Tibial nerve (tissue), 4 donors: ENCODE measurements around the gene IL11RA. TPM values are rescaled to one million over a fixed set of nuclear protein-coding genes. Genes with fewer than 3 reads are reported as not detected.
A peak's percentile ranks its signal among the peaks of the same experiment; 100 is the strongest.

Experiments
- DNase-seq, 2 donors: peaks; one replicate each; pipeline ENCODE4 v3.0.0-alpha.2; 2019; ENCODE audit warnings: low spot score in 2 of 2
- H3K27ac ChIP-seq, 4 donors: fragments of 200-600 bp; sonication (generic) in 3 of 4; one replicate each; pipeline ENCODE4 v1.5.1; 2017 to 2019; ENCODE audit warnings: mild to moderate bottlenecking in 1 of 4
- H3K27me3 ChIP-seq, 2 donors: fragments of 200-600 bp; sonication (generic) in 1 of 2; one replicate each; pipeline versions ENCODE4 v1.5.1 to v1.6.0; 2017 to 2019
- H3K36me3 ChIP-seq, 3 donors: fragments of 200-600 bp; sonication (generic); one replicate each; pipeline ENCODE4 v1.5.1; 2018 to 2019
- H3K4me1 ChIP-seq, 4 donors: fragments of 200-600 bp; sonication (generic) in 3 of 4; one replicate each; pipeline ENCODE4 v1.5.1; 2017 to 2019
- H3K4me3 ChIP-seq, 4 donors: fragments of 200-600 bp; sonication (generic) in 3 of 4; one replicate each; pipeline ENCODE4 v1.5.1; 2017 to 2019; ENCODE audit warnings: mild to moderate bottlenecking in 1 of 4, moderate library complexity in 1 of 4
- H3K9me3 ChIP-seq, 4 donors: fragments of 200-600 bp; sonication (generic) in 3 of 4; one replicate each; pipeline ENCODE4 v1.5.1; 2017 to 2019
- EP300 ChIP-seq, 2 donors: sonication (generic); formaldehyde crosslinking; IDR thresholded peaks; one replicate each; pipeline ENCODE4 v1.6.1; 2017; ENCODE audit warnings: antibody characterized with exemption in 2 of 2, mild to moderate bottlenecking in 1 of 2
- POLR2A ChIP-seq, 2 donors: fragments of 450-650 bp; IDR thresholded peaks; one replicate each; pipeline ENCODE4 v1.6.1; 2017; ENCODE audit warnings: antibody characterized with exemption in 2 of 2, mild to moderate bottlenecking in 2 of 2, moderate library complexity in 2 of 2
- whole genome bisulfite sequencing, 2 donors: methylation state at CpG; one replicate each; pipeline ENCODE4 v1.1.5; 2018; 5-methylcytosine and 5-hydroxymethylcytosine counted together
- total RNA-seq, 4 donors: library from RNA; depleted of rRNA; stranded (reverse); fragments of >200 nt; gene quantifications; one replicate each; pipeline ENCODE4 v1.1.0, GENCODE V29; 2016
- TF ChIP-seq, protein P1 (sequence below), 5 experiments: fragments of 200-600 bp in 3 of 5; fragments of 450-650 bp in 2 of 5; sonication (generic) in 3 of 5; IDR thresholded peaks; one replicate each; pipeline ENCODE4 v1.5.1; 2016 to 2019; ENCODE audit warnings: antibody characterized with exemption in 5 of 5, mild to moderate bottlenecking in 3 of 5, moderate library complexity in 2 of 5

The IL11RA gene
- total RNA-seq, 4 donors from 2014 or later, result 27.3 to 48.8 (median 39.6) TPM

GRCh38 chr9:34625186-34625486 lies 26.8 kb upstream of the IL11RA start:
- H3K36me3 ChIP-seq, result no peaks in the 10 kb centered on the region
- peaks cover 2 to 86% of the 10 kb centered on the region in 2 donors for H3K27me3 ChIP-seq
- H3K4me3 ChIP-seq, result no peak overlapping the region
- no peak for DNase-seq
- no peaks in the 10 kb centered on the region for H3K9me3 ChIP-seq
- no peak overlapping the region for H3K27ac ChIP-seq
- TF ChIP-seq EP300 (IDR thresholded peaks at IDR 0.05), result no peak
- TF ChIP-seq POLR2A (IDR thresholded peaks at IDR 0.05), result no peak
- TF ChIP-seq, protein P1, sequence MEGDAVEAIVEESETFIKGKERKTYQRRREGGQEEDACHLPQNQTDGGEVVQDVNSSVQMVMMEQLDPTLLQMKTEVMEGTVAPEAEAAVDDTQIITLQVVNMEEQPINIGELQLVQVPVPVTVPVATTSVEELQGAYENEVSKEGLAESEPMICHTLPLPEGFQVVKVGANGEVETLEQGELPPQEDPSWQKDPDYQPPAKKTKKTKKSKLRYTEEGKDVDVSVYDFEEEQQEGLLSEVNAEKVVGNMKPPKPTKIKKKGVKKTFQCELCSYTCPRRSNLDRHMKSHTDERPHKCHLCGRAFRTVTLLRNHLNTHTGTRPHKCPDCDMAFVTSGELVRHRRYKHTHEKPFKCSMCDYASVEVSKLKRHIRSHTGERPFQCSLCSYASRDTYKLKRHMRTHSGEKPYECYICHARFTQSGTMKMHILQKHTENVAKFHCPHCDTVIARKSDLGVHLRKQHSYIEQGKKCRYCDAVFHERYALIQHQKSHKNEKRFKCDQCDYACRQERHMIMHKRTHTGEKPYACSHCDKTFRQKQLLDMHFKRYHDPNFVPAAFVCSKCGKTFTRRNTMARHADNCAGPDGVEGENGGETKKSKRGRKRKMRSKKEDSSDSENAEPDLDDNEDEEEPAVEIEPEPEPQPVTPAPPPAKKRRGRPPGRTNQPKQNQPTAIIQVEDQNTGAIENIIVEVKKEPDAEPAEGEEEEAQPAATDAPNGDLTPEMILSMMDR (IDR thresholded peaks at IDR 0.05), result no peak
- WGBS, 2 donors, result 55 to 67% methylated on average over 3 of the region's 3 CpGs
- H3K4me1 ChIP-seq, result peaks cover 0 to 52% (median 19%) of the 10 kb centered on the region in 4 donors

- H3K36me3 ChIP-seq, result no peaks in the 10 kb centered on the region
- peaks cover 0 to 53% (median 19%) of the 10 kb centered on the region in 4 donors for H3K4me1 ChIP-seq
- H3K4me3 ChIP-seq, result peak overlapping the region in 3 of 4 donors; percentile 1 to 53 (median 33)
- 42% methylated on average over 20 of the region's 20 CpGs for WGBS, 2 donors
- no peak overlapping the region for H3K27ac ChIP-seq
- no peaks in the 10 kb centered on the region for H3K9me3 ChIP-seq
- H3K27me3 ChIP-seq, result peaks cover 2 to 74% of the 10 kb centered on the region in 2 donors
- TF ChIP-seq POLR2A (IDR thresholded peaks at IDR 0.05) (no peak), EP300 (IDR thresholded peaks at IDR 0.05) (no peak)
- TF ChIP-seq, protein P1 (IDR thresholded peaks at IDR 0.05), result no peak
- no peak for DNase-seq
Observed at GRCh38 chr9:34627716-34628655, 24.0 kb upstream of the IL11RA start.

DNA sequence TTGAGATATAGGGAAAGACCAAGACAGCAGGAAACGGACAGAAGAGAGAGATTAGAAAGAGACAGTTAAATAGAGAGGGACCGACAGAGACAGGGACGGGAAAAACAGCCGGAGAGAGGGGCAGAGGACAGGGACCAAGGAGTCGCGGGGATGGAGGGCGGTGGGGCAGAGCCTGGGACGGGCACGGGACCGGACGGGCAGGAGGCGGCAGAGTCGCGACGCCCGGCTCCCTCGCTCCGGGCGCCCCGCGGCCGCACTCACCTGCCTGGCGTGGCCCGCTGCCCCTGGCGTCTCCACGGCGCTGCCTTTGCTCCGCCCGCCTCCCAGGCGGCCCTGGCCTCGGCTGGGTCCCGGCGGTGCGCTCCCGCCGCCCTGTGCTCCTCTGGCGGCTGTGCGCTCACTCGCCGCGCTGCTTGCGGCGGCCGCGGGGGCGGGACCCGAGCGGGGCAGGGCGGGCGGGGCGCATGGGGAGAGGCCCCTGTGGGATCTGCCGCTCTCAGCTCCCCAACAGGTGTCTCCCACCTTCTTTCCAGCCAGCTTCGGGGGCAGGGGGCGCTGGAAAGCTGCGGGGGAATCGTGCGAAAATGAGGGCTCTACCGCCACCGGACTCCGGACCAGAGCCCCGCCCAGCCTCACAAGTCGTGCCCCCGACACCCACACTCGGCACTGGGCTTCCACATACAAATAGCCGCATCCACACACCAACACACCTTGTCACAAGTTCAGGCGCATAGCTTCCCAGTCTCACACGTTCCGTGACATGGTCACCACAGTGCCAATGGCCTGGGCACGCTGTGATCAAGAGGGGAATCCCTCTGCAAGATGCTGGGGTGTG lies 23.1 kb upstream of the IL11RA start, which contains the start of gene ARID3C:
TSS of gene ARID3C (minus strand) at position 411 of the 835 bp plus-strand sequence. CDS start 1,052 bp downstream, outside the sequence.
- Histone ChIP-seq H3K36me3 (no peaks in the 10 kb centered on the region), H3K4me3 (peak within 1 kb of the TSS; percentile 12 to 53 (median 34)), H3K9me3 (no peaks in the 10 kb centered on the region), H3K27ac (peak within 1 kb of the TSS in 1 of 4 donors; percentile 8), H3K4me1 (peaks cover 0 to 50% (median 16%) of the 10 kb centered on the region in 4 donors), H3K27me3 (peaks cover 2 to 65% of the 10 kb centered on the region in 2 donors)
- no peak for TF ChIP-seq POLR2A (IDR thresholded peaks at IDR 0.05)
- TF ChIP-seq, protein P1 (IDR thresholded peaks at IDR 0.05), result peak in 1 of 5 experiments; percentile 4
- 2 to 3% methylated on average over 34 to 51 of the region's 69 CpGs for WGBS, 2 donors
- no peak for DNase-seq

- TF ChIP-seq EP300 (IDR thresholded peaks at IDR 0.05) (no peak), POLR2A (IDR thresholded peaks at IDR 0.05) (no peak)
- TF ChIP-seq, protein P1 (IDR thresholded peaks at IDR 0.05), result no peak
- WGBS, 2 donors, result 23 to 40% methylated on average over 5 of the region's 5 CpGs
- DNase-seq, result no peak
- Histone ChIP-seq H3K36me3 (peaks cover 0 to under 1% (median 0%) of the 10 kb centered on the region in 3 donors), H3K27ac (no peak overlapping the region), H3K9me3 (no peaks in the 10 kb centered on the region), H3K27me3 (peaks cover 2 to 59% of the 10 kb centered on the region in 2 donors), H3K4me3 (no peak overlapping the region), H3K4me1 (peaks cover 0 to 50% (median 13%) of the 10 kb centered on the region in 4 donors)
Observed at GRCh38 chr9:34629491-34629808, 22.5 kb upstream of the IL11RA start.
